Stimulated activated naive CD8-positive, alpha-beta T cell treated with anti-CD3 and anti-CD28 coated beads, Interleukin-15, Interleukin-2, amounts not matched to agents 100 ng/mL and 50 ng/mL, for 24 hours (primary cell): ENCODE data around the gene LCE1F.

Experiments
- H3K27ac Mint-ChIP-seq: one replicate; pipeline ENCODE4 v1.8.0; 2021; ENCODE audit warnings: mild to moderate bottlenecking, mixed read lengths
- H3K27me3 Mint-ChIP-seq: one replicate; pipeline ENCODE4 v1.8.0; 2021; ENCODE audit warnings: mixed read lengths
- H3K36me3 Mint-ChIP-seq: one replicate; pipeline ENCODE4 v1.8.0; 2021; ENCODE audit warnings: low read depth, mixed read lengths
- H3K4me1 Mint-ChIP-seq: one replicate; pipeline ENCODE4 v1.8.0; 2021; ENCODE audit warnings: low read depth, mixed read lengths
- H3K4me3 Mint-ChIP-seq: one replicate; pipeline ENCODE4 v1.8.0; 2021; ENCODE audit warnings: mild to moderate bottlenecking, mixed read lengths
- H3K9me3 Mint-ChIP-seq: one replicate; pipeline ENCODE4 v1.8.0; 2021; ENCODE audit warnings: mixed read lengths

The LCE1F gene

GRCh38 chr1:152758636-152759035, 16.3 kb upstream of the LCE1F start:
- Mint-ChIP-seq H3K36me3 (no peaks in the 10 kb centered on the region), H3K4me1 (no peaks in the 10 kb centered on the region), H3K27me3 (peaks cover 22% of the 10 kb centered on the region), H3K9me3 (no peaks in the 10 kb centered on the region), H3K4me3 (no peak overlapping the region), H3K27ac (no peak overlapping the region)

GRCh38 chr1:152759453-152760173, 15.3 kb upstream of the LCE1F start:
- no peaks in the 10 kb centered on the region for H3K9me3 Mint-ChIP-seq
- H3K27me3 Mint-ChIP-seq, result peaks cover 14% of the 10 kb centered on the region
- no peaks in the 10 kb centered on the region for H3K4me1 Mint-ChIP-seq
- no peak overlapping the region for H3K27ac Mint-ChIP-seq
- no peak overlapping the region for H3K4me3 Mint-ChIP-seq
- H3K36me3 Mint-ChIP-seq, result no peaks in the 10 kb centered on the region

- Mint-ChIP-seq H3K36me3 (no peaks in the 10 kb centered on the region), H3K4me3 (no peak overlapping the region)
These were observed 14.3 kb upstream of the LCE1F start for GRCh38 chr1:152760551-152761190.

GRCh38 chr1:152761609-152762213, 13.2 kb upstream of the LCE1F start:
- H3K9me3 Mint-ChIP-seq, result no peaks in the 10 kb centered on the region

More at GRCh38 chr1:152760551-152761190, 14.3 kb upstream of the LCE1F start:
- no peak overlapping the region for H3K27ac Mint-ChIP-seq
- no peaks in the 10 kb centered on the region for H3K4me1 Mint-ChIP-seq
- H3K9me3 Mint-ChIP-seq, result no peaks in the 10 kb centered on the region
- peaks cover 11% of the 10 kb centered on the region for H3K27me3 Mint-ChIP-seq

GRCh38 chr1:152768847-152769533, 6.0 kb upstream of the LCE1F start:
- no peak overlapping the region for H3K4me3 Mint-ChIP-seq
- H3K36me3 Mint-ChIP-seq, result no peaks in the 10 kb centered on the region
- H3K9me3 Mint-ChIP-seq, result peaks cover 7% of the 10 kb centered on the region
- H3K4me1 Mint-ChIP-seq, result no peaks in the 10 kb centered on the region
- H3K27ac Mint-ChIP-seq, result no peak overlapping the region
- peaks cover 22% of the 10 kb centered on the region for H3K27me3 Mint-ChIP-seq

More at GRCh38 chr1:152761609-152762213, 13.2 kb upstream of the LCE1F start:
- Mint-ChIP-seq H3K4me3 (no peak overlapping the region), H3K36me3 (no peaks in the 10 kb centered on the region), H3K4me1 (no peaks in the 10 kb centered on the region), H3K27me3 (peaks cover 7% of the 10 kb centered on the region), H3K27ac (no peak overlapping the region)

GRCh38 chr1:152770411-152770810, 4.5 kb upstream of the LCE1F start:
- Mint-ChIP-seq H3K9me3 (peaks cover 7% of the 10 kb centered on the region), H3K27me3 (peaks cover 27% of the 10 kb centered on the region), H3K4me3 (no peak overlapping the region), H3K4me1 (no peaks in the 10 kb centered on the region), H3K36me3 (no peaks in the 10 kb centered on the region), H3K27ac (no peak overlapping the region)

- H3K27me3 Mint-ChIP-seq, result peaks cover 30% of the 10 kb centered on the region
- H3K4me1 Mint-ChIP-seq, result no peaks in the 10 kb centered on the region
- H3K27ac Mint-ChIP-seq, result no peak overlapping the region
These were observed 1.4 kb downstream of the LCE1F start for GRCh38 chr1:152776361-152776760.

GRCh38 chr1:152777510-152778137, 2.7 kb downstream of the LCE1F start:
- H3K27me3 Mint-ChIP-seq, result peaks cover 26% of the 10 kb centered on the region
- H3K4me3 Mint-ChIP-seq, result no peak overlapping the region

More at GRCh38 chr1:152776361-152776760, 1.4 kb downstream of the LCE1F start:
- peaks cover 7% of the 10 kb centered on the region for H3K9me3 Mint-ChIP-seq
- H3K36me3 Mint-ChIP-seq, result no peaks in the 10 kb centered on the region
- no peak overlapping the region for H3K4me3 Mint-ChIP-seq

GRCh38 chr1:152783095-152783494, 8.2 kb downstream of the LCE1F start:
- no peaks in the 10 kb centered on the region for H3K36me3 Mint-ChIP-seq
- peaks cover 45% of the 10 kb centered on the region for H3K27me3 Mint-ChIP-seq
- no peaks in the 10 kb centered on the region for H3K9me3 Mint-ChIP-seq
- no peaks in the 10 kb centered on the region for H3K4me1 Mint-ChIP-seq
- H3K27ac Mint-ChIP-seq, result no peak overlapping the region
- H3K4me3 Mint-ChIP-seq, result no peak overlapping the region

More at GRCh38 chr1:152777510-152778137, 2.7 kb downstream of the LCE1F start:
- peaks cover 3% of the 10 kb centered on the region for H3K9me3 Mint-ChIP-seq
- H3K4me1 Mint-ChIP-seq, result no peaks in the 10 kb centered on the region
- no peaks in the 10 kb centered on the region for H3K36me3 Mint-ChIP-seq
- H3K27ac Mint-ChIP-seq, result no peak overlapping the region

- Mint-ChIP-seq H3K4me3 (no peak within 1 kb of the TSS), H3K27me3 (peaks cover 50% of the 10 kb centered on the region), H3K4me1 (no peaks in the 10 kb centered on the region), H3K27ac (no peak within 1 kb of the TSS), H3K36me3 (no peaks in the 10 kb centered on the region), H3K9me3 (no peaks in the 10 kb centered on the region)
These were observed 11.1 kb downstream of the LCE1F start, which contains the start of gene LCE1E for GRCh38 chr1:152786077-152786476. Gene LCE1E (plus strand): TSS chr1:152786257. CDS start chr1:152787300, 1,043 bp downstream.

- no peak overlapping the region for H3K4me3 Mint-ChIP-seq
- H3K36me3 Mint-ChIP-seq, result no peaks in the 10 kb centered on the region
- H3K27ac Mint-ChIP-seq, result no peak overlapping the region
- no peaks in the 10 kb centered on the region for H3K9me3 Mint-ChIP-seq
- no peaks in the 10 kb centered on the region for H3K4me1 Mint-ChIP-seq
- peaks cover 12% of the 10 kb centered on the region for H3K27me3 Mint-ChIP-seq
These were observed 20.7 kb downstream of the LCE1F start for GRCh38 chr1:152795686-152796085.

GRCh38 chr1:152796421-152796820, 21.5 kb downstream of the LCE1F start, which contains the start of gene LCE1D:
Gene LCE1D (plus strand): TSS chr1:152796721. CDS start chr1:152797795, 1,074 bp downstream.
- Mint-ChIP-seq H3K9me3 (no peaks in the 10 kb centered on the region), H3K4me3 (no peak within 1 kb of the TSS), H3K36me3 (no peaks in the 10 kb centered on the region), H3K27ac (no peak within 1 kb of the TSS), H3K27me3 (peaks cover 18% of the 10 kb centered on the region), H3K4me1 (no peaks in the 10 kb centered on the region)

- H3K9me3 Mint-ChIP-seq, result no peaks in the 10 kb centered on the region
These were observed 26.4 kb downstream of the LCE1F start for GRCh38 chr1:152801333-152801732.

GRCh38 chr1:152806576-152806975, 31.6 kb downstream of the LCE1F start, which contains the start of gene LCE1C:
Gene LCE1C (minus strand): TSS chr1:152806651. CDS start chr1:152805478, 1,173 bp downstream.
- Mint-ChIP-seq H3K9me3 (peaks cover 8% of the 10 kb centered on the region), H3K27ac (no peak within 1 kb of the TSS), H3K4me1 (no peaks in the 10 kb centered on the region), H3K27me3 (peaks cover 25% of the 10 kb centered on the region), H3K36me3 (no peaks in the 10 kb centered on the region), H3K4me3 (no peak within 1 kb of the TSS)

More at GRCh38 chr1:152801333-152801732, 26.4 kb downstream of the LCE1F start:
- no peak overlapping the region for H3K4me3 Mint-ChIP-seq
- H3K4me1 Mint-ChIP-seq, result no peaks in the 10 kb centered on the region
- peaks cover 38% of the 10 kb centered on the region for H3K27me3 Mint-ChIP-seq
- H3K36me3 Mint-ChIP-seq, result no peaks in the 10 kb centered on the region
- no peak overlapping the region for H3K27ac Mint-ChIP-seq
